WTC11 (cell line): Measurements from ENCODE around the gene TRAPPC3L. TPM values are rescaled to one million over a fixed set of nuclear protein-coding genes. Genes with fewer than 3 reads are reported as not detected.
A peak's percentile ranks its signal among the peaks of the same experiment; 100 is the strongest.

Experiments
- ATAC-seq: fragments of 200-7000 bp; cut with Tn5 transposase; 2 replicates; pipeline ENCODE4 v1.10.0; 2021; ENCODE audit warnings: mild to moderate bottlenecking, moderate library complexity
- CTCF ChIA-PET: fragments of 300-600 bp; sonication (Branson Sonifier 250); formaldehyde crosslinking; loops from one replicate; lab custom pipeline; 2021; ENCODE audit warnings: antibody characterized with exemption; lab: Charles Lee
- POLR2A ChIA-PET: fragments of 350-600 bp; sonication (Branson Sonifier 250); formaldehyde crosslinking; loops from one replicate; lab custom pipeline; 2021; ENCODE audit warnings: antibody characterized with exemption; lab: Charles Lee
- DNase-seq: peaks from one replicate; pipeline ENCODE4 v3.0.0; 2021; ENCODE audit warnings: low spot score
- H3K27ac Mint-ChIP-seq: 2 replicates; pipeline ENCODE4 v1.8.0; 2021; ENCODE audit warnings: mixed read lengths
- H3K27me3 Mint-ChIP-seq: 2 replicates; pipeline ENCODE4 v1.8.0; 2021; ENCODE audit warnings: low read depth, mild to moderate bottlenecking, moderate library complexity, mixed read lengths
- H3K36me3 Mint-ChIP-seq: 2 replicates; pipeline ENCODE4 v1.8.0; 2021; ENCODE audit warnings: mixed read lengths
- H3K4me1 Mint-ChIP-seq: 2 replicates; pipeline ENCODE4 v1.8.0; 2022; ENCODE audit warnings: mixed read lengths
- H3K4me3 Mint-ChIP-seq: 2 replicates; pipeline ENCODE4 v1.8.0; 2021; ENCODE audit warnings: mild to moderate bottlenecking, moderate library complexity, mixed read lengths
- H3K9me3 Mint-ChIP-seq: 2 replicates; pipeline ENCODE4 v1.8.0; 2021; ENCODE audit warnings: mixed read lengths
- AR ChIP-seq: fragments of 250-450 bp; sonication (Bioruptor Pico); IDR thresholded peaks from 2 replicates; pipeline ENCODE4 v1.9.0; 2021; ENCODE audit warnings: mild to moderate bottlenecking
- ARID4B ChIP-seq: sonication (generic); formaldehyde crosslinking; IDR thresholded peaks from 2 replicates; pipeline ENCODE4 v1.8.0; 2023; ENCODE audit warnings: missing genetic modification reagents, mild to moderate bottlenecking, borderline replicate concordance
- CTCF ChIP-seq: fragments of 200-600 bp; IDR thresholded peaks from 2 replicates; pipeline ENCODE4 v1.8.0; 2022; ENCODE audit warnings: antibody characterized with exemption
- ETV6 ChIP-seq: sonication (generic); formaldehyde crosslinking; IDR thresholded peaks from 2 replicates; pipeline ENCODE4 v1.8.1; 2022; ENCODE audit warnings: mild to moderate bottlenecking, missing genetic modification reagents
- MYBL2 ChIP-seq: sonication (generic); formaldehyde crosslinking; IDR thresholded peaks from 2 replicates; pipeline ENCODE4 v1.8.1; 2023; ENCODE audit warnings: mild to moderate bottlenecking, moderate library complexity, missing genetic modification reagents
- OVOL2 ChIP-seq: fragments of 250-450 bp; sonication (Bioruptor Pico); IDR thresholded peaks from 2 replicates; pipeline ENCODE4 v1.9.0; 2021; ENCODE audit warnings: mild to moderate bottlenecking, borderline replicate concordance
- RELA ChIP-seq: sonication (generic); formaldehyde crosslinking; IDR thresholded peaks from 2 replicates; pipeline ENCODE4 v1.8.1; 2022; ENCODE audit warnings: missing genetic modification reagents, mild to moderate bottlenecking, borderline replicate concordance
- SMAD3 ChIP-seq: sonication (generic); formaldehyde crosslinking; IDR thresholded peaks from 2 replicates; pipeline ENCODE4 v1.8.0; 2022; ENCODE audit warnings: missing genetic modification reagents, mild to moderate bottlenecking, borderline replicate concordance
- TCF7 ChIP-seq: sonication (generic); formaldehyde crosslinking; IDR thresholded peaks from 2 replicates; pipeline ENCODE4 v1.8.0; 2022; ENCODE audit warnings: mild to moderate bottlenecking, low read depth, missing genetic modification reagents, moderate library complexity
- ZNF138 ChIP-seq: sonication (generic); formaldehyde crosslinking; conservative IDR thresholded peaks from 2 replicates; pipeline ENCODE4 v1.8.1; 2022; ENCODE audit warnings: mild to moderate bottlenecking, moderate library complexity, missing genetic modification reagents
- ZNF263 ChIP-seq: sonication (generic); formaldehyde crosslinking; IDR thresholded peaks from 2 replicates; pipeline ENCODE4 v1.8.1; 2022; ENCODE audit warnings: low read depth, mild to moderate bottlenecking, moderate library complexity, missing genetic modification reagents
- ZNF512 ChIP-seq: sonication (generic); formaldehyde crosslinking; IDR thresholded peaks from 2 replicates; pipeline ENCODE4 v1.8.1; 2022; ENCODE audit warnings: missing genetic modification reagents, borderline replicate concordance
- ZNF671 ChIP-seq: fragments of 250-450 bp; sonication (Bioruptor Pico); IDR thresholded peaks from 2 replicates; pipeline ENCODE4 v1.8.0; 2021; ENCODE audit warnings: mild to moderate bottlenecking
- total RNA-seq: library from RNA; stranded (reverse); gene quantifications from 3 replicates; pipeline ENCODE4 v1.2.3, GENCODE V29; 2021

The TRAPPC3L gene
- total RNA-seq, 1 experiment from 2014 or later, result not detected

GRCh38 chr6:116461932-116462885, 83.3 kb downstream of the TRAPPC3L start (continued):
- no peak for TF ChIP-seq AR (CRISPR knock-in tag)

GRCh38 chr6:116461331-116461931, 84.1 kb downstream of the TRAPPC3L start, which contains the start of gene CALHM6:
CALHM6 (plus strand) TSS chr6:116461375; CDS start chr6:116461930, 555 bp downstream.
- DNase-seq (no peak), ATAC-seq (no peak)
- CTCF ChIA-PET, result interaction anchor here (0.8 to 1.4 kb wide), 2 partner anchors 173 to 193 kb away, joined by 3 read pairs; no protein-coding TSS in a partner anchor
- TF ChIP-seq MYBL2 (no peak), SMAD3 (CRISPR knock-in tag) (no peak), OVOL2 (CRISPR knock-in tag) (no peak), AR (CRISPR knock-in tag) (no peak), ZNF512 (CRISPR knock-in tag) (no peak), ZNF138 (no peak), ZNF671 (CRISPR knock-in tag) (no peak), ETV6 (CRISPR knock-in tag) (no peak), TCF7 (CRISPR knock-in tag) (no peak), ZNF263 (CRISPR knock-in tag) (no peak; the same call in 1 of the 2 replicates), RELA (CRISPR knock-in tag) (no peak)
- Mint-ChIP-seq H3K27me3 (peaks cover 56% of the 10 kb centered on the region), H3K4me3 (peak within 1 kb of the TSS; percentile 60), H3K9me3 (no peaks in the 10 kb centered on the region), H3K27ac (no peak within 1 kb of the TSS), H3K36me3 (no peaks in the 10 kb centered on the region), H3K4me1 (peaks cover 30% of the 10 kb centered on the region)
- POLR2A ChIA-PET, result no interaction called here

- no peak overlapping the region for H3K4me3 Mint-ChIP-seq
- TF ChIP-seq ARID4B (CRISPR knock-in tag) (no peak), CTCF (no peak)
- H3K27me3 Mint-ChIP-seq, result peaks cover 56% of the 10 kb centered on the region
- H3K36me3 Mint-ChIP-seq, result no peaks in the 10 kb centered on the region
- ChIA-PET CTCF (interaction anchor here (0.6 to 1.4 kb wide), 2 partner anchors 50 to 191 kb away, joined by 3 read pairs; no protein-coding TSS in a partner anchor), POLR2A (no interaction called here)
- DNase-seq (no peak), ATAC-seq (no peak)
- no peak overlapping the region for H3K27ac Mint-ChIP-seq
- peaks cover 24% of the 10 kb centered on the region for H3K4me1 Mint-ChIP-seq
- H3K9me3 Mint-ChIP-seq, result no peaks in the 10 kb centered on the region
Observed at GRCh38 chr6:116459927-116460326, 85.6 kb downstream of the TRAPPC3L start.
